ENCODE measurements around the gene TTPAL. TPM values are rescaled to one million over a fixed set of nuclear protein-coding genes. Genes with fewer than 3 reads are reported as not detected.
A peak's percentile ranks its signal among the peaks of the same experiment; 100 is the strongest.

The TTPAL gene
- 3.0 and 3.5 TPM in 2 replicates for total RNA-seq

GRCh38 chr20:44475694-44476560, at the start of gene TTPAL:
Gene TTPAL, plus strand, starts transcription at chr20:44475874. Its CDS starts 4,126 bp downstream, at chr20:44480000.
- DNase-seq (ENCODE audit: low read depth in 2 of 2) = peak; percentile 69 to 86

- DNase-seq (ENCODE audit: low read depth in 2 of 2) = no peak
Observed at GRCh38 chr20:44425923-44426322, 49.8 kb upstream of the TTPAL start.

- DNase-seq (ENCODE audit: low read depth in 2 of 2) = no peak
Observed at GRCh38 chr20:44426879-44427790, 48.5 kb upstream of the TTPAL start.

DNA sequence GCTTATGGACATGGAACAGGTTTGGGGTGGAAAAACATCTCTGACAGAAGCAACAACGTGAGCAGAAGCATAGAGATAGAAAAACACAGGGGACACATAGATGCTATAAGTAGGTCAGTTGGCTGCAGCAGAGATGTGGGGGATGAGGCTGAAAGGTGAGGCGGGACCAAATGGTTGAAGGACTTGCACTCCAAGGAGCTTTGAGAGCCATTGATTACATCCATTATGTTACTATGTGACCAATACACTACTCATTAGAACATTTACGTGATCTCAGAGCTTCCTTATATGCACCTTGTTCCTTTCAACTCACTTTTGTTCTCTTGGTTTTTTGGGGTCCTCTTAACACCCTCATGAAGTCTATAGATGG, 47.9 kb upstream of the TTPAL start:
- no peak for DNase-seq (ENCODE audit: low read depth in 2 of 2)

- no peak for DNase-seq (ENCODE audit: low read depth in 2 of 2)
Observed at GRCh38 chr20:44428174-44429016, 47.3 kb upstream of the TTPAL start.

- no peak for DNase-seq (ENCODE audit: low read depth in 2 of 2)
Observed at GRCh38 chr20:44429017-44429339, 46.7 kb upstream of the TTPAL start.

DNA sequence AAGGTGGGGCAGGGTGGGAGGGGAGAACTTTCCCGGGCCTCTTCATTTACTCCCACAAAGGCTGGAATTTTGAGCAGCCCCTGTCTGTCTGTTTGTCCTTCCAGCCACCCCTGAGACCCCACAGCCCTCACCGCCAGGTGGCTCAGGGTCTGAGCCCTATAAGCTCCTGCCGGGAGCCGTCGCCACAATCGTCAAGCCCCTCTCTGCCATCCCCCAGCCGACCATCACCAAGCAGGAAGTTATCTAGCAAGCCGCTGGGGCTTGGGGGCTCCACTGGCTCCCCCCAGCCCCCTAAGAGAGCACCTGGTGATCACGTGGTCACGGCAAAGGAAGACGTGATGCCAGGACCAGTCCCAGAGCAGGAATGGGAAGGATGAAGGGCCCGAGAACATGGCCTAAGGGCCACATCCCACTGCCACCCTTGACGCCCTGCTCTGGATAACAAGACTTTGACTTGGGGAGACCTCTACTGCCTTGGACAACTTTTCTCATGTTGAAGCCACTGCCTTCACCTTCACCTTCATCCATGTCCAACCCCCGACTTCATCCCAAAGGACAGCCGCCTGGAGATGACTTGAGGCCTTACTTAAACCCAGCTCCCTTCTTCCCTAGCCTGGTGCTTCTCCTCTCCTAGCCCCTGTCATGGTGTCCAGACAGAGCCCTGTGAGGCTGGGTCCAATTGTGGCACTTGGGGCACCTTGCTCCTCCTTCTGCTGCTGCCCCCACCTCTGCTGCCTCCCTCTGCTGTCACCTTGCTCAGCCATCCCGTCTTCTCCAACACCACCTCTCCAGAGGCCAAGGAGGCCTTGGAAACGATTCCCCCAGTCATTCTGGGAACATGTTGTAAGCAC, 46.0 kb upstream of the TTPAL start:
- DNase-seq (ENCODE audit: low read depth in 2 of 2) = no peak

DNA sequence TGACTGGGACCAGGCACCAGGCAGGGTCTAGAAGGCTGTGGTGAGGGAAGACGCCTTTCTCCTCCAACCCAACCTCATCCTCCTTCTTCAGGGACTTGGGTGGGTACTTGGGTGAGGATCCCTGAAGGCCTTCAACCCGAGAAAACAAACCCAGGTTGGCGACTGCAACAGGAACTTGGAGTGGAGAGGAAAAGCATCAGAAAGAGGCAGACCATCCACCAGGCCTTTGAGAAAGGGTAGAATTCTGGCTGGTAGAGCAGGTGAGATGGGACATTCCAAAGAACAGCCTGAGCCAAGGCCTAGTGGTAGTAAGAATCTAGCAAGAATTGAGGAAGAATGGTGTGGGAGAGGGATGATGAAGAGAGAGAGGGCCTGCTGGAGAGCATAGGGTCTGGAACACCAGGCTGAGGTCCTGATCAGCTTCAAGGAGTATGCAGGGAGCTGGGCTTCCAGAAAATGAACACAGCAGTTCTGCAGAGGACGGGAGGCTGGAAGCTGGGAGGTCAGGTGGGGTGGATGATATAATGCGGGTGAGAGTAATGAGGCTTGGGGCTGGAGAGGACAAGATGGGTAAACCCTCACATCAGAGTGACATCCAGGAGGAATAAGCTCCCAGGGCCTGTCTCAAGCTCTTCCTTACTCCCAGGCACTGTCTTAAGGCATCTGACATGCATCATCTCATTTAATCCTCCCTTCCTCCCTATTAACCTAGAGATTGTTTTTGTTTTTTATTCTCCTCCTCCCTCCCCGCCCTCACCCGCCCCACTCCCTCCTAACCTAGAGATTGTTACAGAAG, 45.2 kb upstream of the TTPAL start:
- no peak for DNase-seq (ENCODE audit: low read depth in 2 of 2)

- DNase-seq (ENCODE audit: low read depth in 2 of 2) = no peak
Observed at GRCh38 chr20:44431118-44431501, 44.6 kb upstream of the TTPAL start.

GRCh38 chr20:44431502-44432234, 44.0 kb upstream of the TTPAL start:
- no peak for DNase-seq (ENCODE audit: low read depth in 2 of 2)

DNA sequence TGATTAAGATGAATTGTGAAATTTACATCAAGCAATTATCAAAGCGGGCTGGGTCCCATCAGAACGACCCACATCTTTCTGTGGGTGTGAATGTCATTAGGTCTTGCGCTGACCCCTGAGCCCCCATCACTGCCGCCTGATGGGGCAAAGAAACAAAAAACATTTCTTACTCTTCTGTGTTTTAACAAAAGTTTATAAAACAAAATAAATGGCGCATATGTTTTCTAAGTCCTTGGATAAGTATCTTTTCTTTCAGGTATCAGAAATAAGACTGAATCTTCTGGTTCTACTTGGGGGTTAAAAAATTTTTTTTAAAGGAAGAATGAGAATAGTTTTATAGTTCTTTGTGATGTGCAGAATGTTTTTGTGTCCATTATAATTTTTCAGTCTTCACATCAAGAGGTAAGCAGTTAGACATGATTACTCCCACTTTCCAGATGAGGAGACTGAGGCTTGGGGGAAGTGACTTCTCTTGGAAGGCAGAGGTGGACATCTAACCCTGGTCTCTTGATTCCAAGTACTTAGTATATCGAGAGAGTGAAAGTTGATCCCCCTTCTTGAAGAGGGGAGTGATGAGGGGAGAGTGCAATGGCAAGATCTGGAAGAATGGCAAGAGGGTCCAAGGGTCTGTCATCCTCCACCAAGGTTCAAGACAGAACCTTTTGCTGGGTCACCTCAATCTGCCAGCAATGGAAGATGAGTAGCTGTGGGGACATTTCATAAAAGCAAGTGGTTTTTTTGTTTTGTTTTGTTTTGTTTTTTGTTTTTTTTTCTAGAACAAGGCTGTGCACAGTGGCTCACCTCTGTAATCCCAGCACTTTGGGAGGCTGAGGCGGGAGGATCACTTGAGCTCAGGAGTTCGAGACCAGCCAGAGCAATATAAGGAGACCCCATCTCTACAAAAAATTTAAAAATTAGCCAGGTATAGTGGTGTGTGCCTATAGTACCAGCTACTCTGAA, 42.8 kb upstream of the TTPAL start:
- DNase-seq (ENCODE audit: low read depth in 2 of 2) = no peak

- DNase-seq (ENCODE audit: low read depth in 2 of 2) = no peak
Observed at GRCh38 chr20:44433751-44434538, 41.7 kb upstream of the TTPAL start.

DNA sequence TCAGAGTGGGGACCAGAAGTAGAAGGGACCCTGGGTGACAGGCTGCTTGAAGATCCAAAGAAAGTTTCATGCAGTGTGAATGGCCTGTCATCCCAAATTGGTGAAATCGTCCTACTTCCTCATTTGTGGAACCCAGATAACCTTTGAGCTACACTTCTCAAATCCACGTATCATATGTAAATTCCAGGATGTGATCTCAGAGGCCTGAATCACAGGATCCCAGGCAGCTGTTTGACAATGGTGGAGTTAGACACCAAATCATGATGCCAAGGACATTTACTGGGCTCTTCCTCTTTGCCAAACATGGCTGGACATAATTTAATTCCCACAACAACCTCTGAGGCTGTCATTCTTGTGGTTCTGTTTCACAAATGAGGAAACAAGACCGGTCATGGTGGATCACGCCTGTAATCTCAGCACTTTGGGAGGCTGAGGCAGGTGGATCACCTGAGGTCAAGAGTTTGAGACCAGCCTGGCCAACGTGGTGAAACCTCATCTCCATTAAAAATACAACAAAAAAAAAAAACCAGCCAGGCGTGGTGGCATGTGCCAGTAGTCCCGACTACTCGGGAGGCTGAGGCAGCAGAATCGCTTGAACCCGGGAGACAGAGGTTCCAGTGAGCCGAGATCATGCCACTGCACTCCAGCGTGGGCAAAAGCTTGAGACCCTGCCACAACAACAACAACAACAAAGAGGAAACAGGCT, 39.9 kb upstream of the TTPAL start:
- no peak for DNase-seq (ENCODE audit: low read depth in 2 of 2)

DNA sequence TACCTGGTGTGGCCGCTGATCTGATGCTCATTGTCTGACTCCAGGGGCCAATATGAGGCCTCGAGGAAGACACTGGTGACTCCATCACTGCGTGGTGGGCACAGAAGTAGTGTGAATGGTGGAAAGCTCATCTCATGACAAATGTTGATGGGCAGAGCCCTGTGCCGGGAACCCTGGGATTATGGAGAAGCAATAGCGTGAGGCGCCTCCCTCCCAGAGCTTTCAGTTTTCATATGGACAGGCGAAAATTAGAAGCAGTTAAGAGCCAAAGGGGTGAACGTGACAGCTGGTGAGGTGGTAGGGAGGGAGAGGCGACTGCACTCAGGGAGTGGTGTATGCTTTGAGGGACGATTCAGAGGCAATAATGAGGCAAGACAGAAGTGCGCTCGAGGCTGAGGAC, 39.3 kb upstream of the TTPAL start:
- DNase-seq (ENCODE audit: low read depth in 2 of 2) = no peak

- DNase-seq (ENCODE audit: low read depth in 2 of 2) = no peak
Observed at GRCh38 chr20:44437497-44437896, 38.2 kb upstream of the TTPAL start.

DNA sequence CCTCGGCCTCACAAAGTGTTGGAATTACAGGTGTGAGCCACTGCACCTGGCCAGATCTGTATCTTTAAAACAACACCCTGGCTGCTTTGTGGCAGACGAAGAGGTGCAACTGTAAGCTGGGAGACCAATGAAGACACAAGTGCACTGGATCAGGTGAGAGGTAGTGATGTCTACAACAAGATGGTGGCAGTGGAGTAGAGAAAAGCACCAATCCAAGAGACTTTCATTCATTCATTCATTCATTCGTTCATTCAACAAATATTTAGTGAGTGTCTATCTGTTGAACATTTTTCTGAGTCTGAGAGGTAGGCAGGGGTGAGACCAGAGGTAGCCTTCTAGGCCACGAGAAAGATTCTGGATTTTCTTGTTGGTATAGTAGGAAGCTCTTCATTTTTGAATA, 36.9 kb upstream of the TTPAL start:
- no peak for DNase-seq (ENCODE audit: low read depth in 2 of 2)

DNA sequence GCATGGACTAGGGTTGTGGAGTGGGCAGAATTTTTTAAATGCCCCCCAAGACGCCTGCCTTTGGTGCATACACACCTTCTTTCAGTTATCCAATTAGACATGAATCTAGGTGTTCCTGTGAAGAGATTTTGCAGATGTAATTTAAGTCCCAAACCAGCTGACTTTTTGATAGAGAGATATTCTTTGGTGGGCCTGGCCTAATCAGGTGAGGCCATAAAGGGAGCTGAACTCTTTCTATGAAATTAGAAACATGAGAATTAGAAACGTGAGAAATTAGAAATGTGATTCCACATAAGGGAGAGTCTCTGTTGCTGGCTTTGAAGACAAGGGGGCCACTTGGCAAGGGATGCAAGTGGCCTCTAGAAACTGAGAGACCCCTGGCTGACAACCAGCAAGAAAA, 36.4 kb upstream of the TTPAL start:
- no peak for DNase-seq (ENCODE audit: low read depth in 2 of 2)
